HG03571 (cell line): ENCODE measurements around the gene ANO10.
"Not testable (repeated sequence)": the region's sequence is repeated elsewhere in the genome, so short reads cannot be mapped to it uniquely, and the experiment has no call there.

Experiments
- ATAC-seq: cut with Tn5 transposase; IDR thresholded peaks from one replicate; pipeline ENCODE4 v1.9.1; 2021; ENCODE audit not compliant: unreplicated experiment

The ANO10 gene

GRCh38 chr3:43378066-43378935 lies 243.5 kb downstream of the ANO10 start:
- no peak for ATAC-seq

- ATAC-seq = no peak
These were observed 248.3 kb downstream of the ANO10 start for GRCh38 chr3:43373560-43373928.

GRCh38 chr3:43372809-43373559 lies 248.8 kb downstream of the ANO10 start:
- ATAC-seq = no peak

GRCh38 chr3:43372007-43372740 lies 249.6 kb downstream of the ANO10 start:
- no peak for ATAC-seq

- no peak for ATAC-seq
These were observed 250.3 kb downstream of the ANO10 start for GRCh38 chr3:43371494-43371893.

- no peak for ATAC-seq
These were observed 251.4 kb downstream of the ANO10 start for GRCh38 chr3:43370293-43370980.

- ATAC-seq = no peak
These were observed 252.2 kb downstream of the ANO10 start for GRCh38 chr3:43369404-43370292.

- ATAC-seq = no peak
These were observed 254.9 kb downstream of the ANO10 start for GRCh38 chr3:43366885-43367284.

- no peak for ATAC-seq
These were observed 255.3 kb downstream of the ANO10 start for GRCh38 chr3:43366481-43366880.

- no peak for ATAC-seq
These were observed 256.1 kb downstream of the ANO10 start for GRCh38 chr3:43365601-43366305.

- no peak for ATAC-seq
These were observed 256.9 kb downstream of the ANO10 start for GRCh38 chr3:43364926-43365325.

- ATAC-seq = no peak
These were observed 257.3 kb downstream of the ANO10 start for GRCh38 chr3:43364494-43364893.

GRCh38 chr3:43363621-43364266 lies 258.1 kb downstream of the ANO10 start:
- ATAC-seq = no peak

- ATAC-seq = no peak
These were observed 258.9 kb downstream of the ANO10 start for GRCh38 chr3:43362961-43363360.

- ATAC-seq = no peak
These were observed 259.6 kb downstream of the ANO10 start for GRCh38 chr3:43362183-43362582.

GRCh38 chr3:43361077-43361476 lies 260.7 kb downstream of the ANO10 start:
- ATAC-seq = no peak

- ATAC-seq = not testable (repeated sequence)
These were observed 265.8 kb downstream of the ANO10 start for GRCh38 chr3:43356033-43356432.

GRCh38 chr3:43353923-43354670 lies 267.7 kb downstream of the ANO10 start:
- ATAC-seq = no peak
